Gastroesophageal sphincter (tissue), 4 donors: ENCODE measurements around the gene FBXO44. TPM values are rescaled to one million over a fixed set of nuclear protein-coding genes. Genes with fewer than 3 reads are reported as not detected.

Source experiments
- ATAC-seq: fragments of 150-250 bp; one replicate; pipeline ENCODE4 v1.9.1; 2016; ENCODE audit warnings: mild to moderate bottlenecking, moderate library complexity
- H3K27ac ChIP-seq, 4 donors: fragments of 200-600 bp; sonication (generic) in 3 of 4; 1 replicate in 3 of 4; 2 replicates in 1 of 4; pipeline ENCODE4 v1.5.1; 2016 to 2019
- H3K27me3 ChIP-seq: fragments of 200-600 bp; sonication (generic); one replicate; pipeline ENCODE4 v1.5.1; 2019
- H3K36me3 ChIP-seq, 2 donors: fragments of 200-600 bp; sonication (generic); one replicate each; pipeline ENCODE4 v1.5.1; 2019; ENCODE audit warnings: control low read depth in 1 of 2
- H3K4me1 ChIP-seq, 3 donors: fragments of 200-600 bp; sonication (generic); 1 replicate in 2 of 3; 2 replicates in 1 of 3; pipeline ENCODE4 v1.5.1; 2016 to 2019; ENCODE audit warnings: control low read depth in 2 of 3
- H3K4me3 ChIP-seq, 2 donors: fragments of 200-600 bp; sonication (generic); one replicate each; pipeline ENCODE4 v1.5.1; 2019; ENCODE audit warnings: mild to moderate bottlenecking in 1 of 2, moderate library complexity in 1 of 2
- H3K9me3 ChIP-seq, 3 donors: fragments of 200-600 bp; sonication (generic); one replicate each; pipeline ENCODE4 v1.5.1; 2017 to 2019; ENCODE audit warnings: control low read depth in 2 of 3
- EP300 ChIP-seq: sonication (generic); formaldehyde crosslinking; IDR thresholded peaks from one replicate; pipeline ENCODE4 v1.6.1; 2017; ENCODE audit warnings: antibody characterized with exemption, mild to moderate bottlenecking
- POLR2A ChIP-seq, 2 donors: fragments of 450-650 bp; IDR thresholded peaks; one replicate each; pipeline ENCODE4 v1.6.1; 2017; ENCODE audit warnings: antibody characterized with exemption in 2 of 2, mild to moderate bottlenecking in 2 of 2, moderate library complexity in 1 of 2
- POLR2AphosphoS5 ChIP-seq: sonication (generic); formaldehyde crosslinking; IDR thresholded peaks from one replicate; pipeline ENCODE4 v1.6.1; 2017; ENCODE audit warnings: antibody characterized with exemption
- WGBS, 2 donors: methylation state at CpG; one replicate each; pipeline ENCODE4 v1.1.5; 2018; ENCODE audit warnings: low coverage in 1 of 2; 5-methylcytosine and 5-hydroxymethylcytosine counted together
- total RNA-seq, 4 donors: library from RNA; depleted of rRNA; stranded (reverse); fragments of >200 nt; gene quantifications; one replicate each; pipeline ENCODE4 v1.1.0, GENCODE V29; 2016
- TF ChIP-seq, protein P1 (sequence below), 4 experiments: fragments of 200-600 bp in 2 of 4; fragments of 450-650 bp in 2 of 4; sonication (generic) in 1 of 4; IDR thresholded peaks; one replicate each; pipeline ENCODE4 v1.5.1; 2017 to 2019; ENCODE audit warnings: antibody characterized with exemption in 4 of 4, mild to moderate bottlenecking in 2 of 4, moderate library complexity in 2 of 4

FBXO44 gene
- total RNA-seq, 4 donors from 2014 or later, result 10.5 to 22.9 (median 17.2) TPM

DNA sequence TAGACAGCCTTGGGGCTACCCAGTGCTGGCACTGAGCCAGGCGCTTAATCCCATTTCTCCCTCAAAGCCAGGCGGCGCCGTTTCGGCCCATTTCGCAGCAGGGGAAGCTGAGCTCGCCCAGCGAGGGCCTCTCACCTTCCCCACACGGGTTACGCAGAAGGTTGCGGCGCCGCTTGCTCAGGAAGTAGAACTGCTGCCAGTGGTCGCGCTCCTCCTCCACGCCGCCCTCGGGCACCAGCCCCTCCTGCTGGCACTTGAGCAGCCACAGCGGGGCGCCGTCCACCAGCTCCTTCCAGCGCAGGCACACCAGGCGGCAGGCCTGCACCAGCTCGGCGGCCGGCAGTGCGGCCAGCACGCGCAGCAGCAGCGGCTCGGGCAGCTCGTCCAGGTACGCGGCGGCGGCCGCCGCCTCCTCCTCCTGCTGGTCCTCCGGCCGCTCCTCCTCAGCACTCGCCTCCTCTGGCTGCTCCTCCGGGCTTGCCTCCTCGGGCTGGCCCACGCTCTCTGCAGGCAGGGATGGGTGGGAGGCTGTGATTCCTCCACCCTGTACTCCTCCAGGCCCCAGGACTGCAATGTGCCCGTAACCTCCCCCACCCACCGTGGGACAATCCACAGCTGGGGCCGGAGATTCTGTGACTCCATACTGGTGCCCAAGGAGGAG is 4.2 kb upstream of the FBXO44 start:
- 10% methylated on average over 4 of the region's 47 CpGs; no CpG with 5 or more reads in 1 of the 2 donors for WGBS, 2 donors
- Histone ChIP-seq H3K27me3 (peaks cover 47% of the 10 kb centered on the region), H3K4me1 (peaks cover 3 to 55% (median 21%) of the 10 kb centered on the region in 3 donors), H3K9me3 (no peaks in the 10 kb centered on the region), H3K4me3 (peak overlapping the region in 1 of 2 donors; percentile 22), H3K27ac (no peak overlapping the region), H3K36me3 (no peaks in the 10 kb centered on the region)
- TF ChIP-seq EP300 (no peak), POLR2A (IDR thresholded peaks at IDR 0.05) (no peak), POLR2AphosphoS5 (peak; percentile 17)
- TF ChIP-seq, protein P1, sequence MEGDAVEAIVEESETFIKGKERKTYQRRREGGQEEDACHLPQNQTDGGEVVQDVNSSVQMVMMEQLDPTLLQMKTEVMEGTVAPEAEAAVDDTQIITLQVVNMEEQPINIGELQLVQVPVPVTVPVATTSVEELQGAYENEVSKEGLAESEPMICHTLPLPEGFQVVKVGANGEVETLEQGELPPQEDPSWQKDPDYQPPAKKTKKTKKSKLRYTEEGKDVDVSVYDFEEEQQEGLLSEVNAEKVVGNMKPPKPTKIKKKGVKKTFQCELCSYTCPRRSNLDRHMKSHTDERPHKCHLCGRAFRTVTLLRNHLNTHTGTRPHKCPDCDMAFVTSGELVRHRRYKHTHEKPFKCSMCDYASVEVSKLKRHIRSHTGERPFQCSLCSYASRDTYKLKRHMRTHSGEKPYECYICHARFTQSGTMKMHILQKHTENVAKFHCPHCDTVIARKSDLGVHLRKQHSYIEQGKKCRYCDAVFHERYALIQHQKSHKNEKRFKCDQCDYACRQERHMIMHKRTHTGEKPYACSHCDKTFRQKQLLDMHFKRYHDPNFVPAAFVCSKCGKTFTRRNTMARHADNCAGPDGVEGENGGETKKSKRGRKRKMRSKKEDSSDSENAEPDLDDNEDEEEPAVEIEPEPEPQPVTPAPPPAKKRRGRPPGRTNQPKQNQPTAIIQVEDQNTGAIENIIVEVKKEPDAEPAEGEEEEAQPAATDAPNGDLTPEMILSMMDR (IDR thresholded peaks at IDR 0.05), result peak in 3 of 4 experiments; percentile 78 to 91 (median 87)
- ATAC-seq, result peak; percentile 61

DNA sequence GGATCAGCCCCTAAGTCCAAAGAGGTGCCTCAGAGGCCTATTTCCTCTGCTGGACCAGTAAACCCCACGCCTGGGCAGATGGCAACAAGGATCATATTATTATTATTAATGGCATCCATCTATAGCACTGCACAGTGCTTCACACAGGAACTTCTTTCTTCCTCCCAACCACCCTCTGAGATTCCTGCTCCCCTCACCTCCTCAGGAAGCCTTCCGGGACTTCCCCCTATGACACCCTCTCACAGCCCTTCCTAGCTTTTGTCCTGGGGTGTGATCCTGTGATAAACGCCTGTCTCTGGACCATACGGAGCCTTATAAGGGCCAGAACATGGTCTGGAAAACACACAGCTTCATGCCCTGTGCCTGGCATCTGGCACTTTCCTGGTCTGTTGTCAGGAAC is 3.7 kb upstream of the FBXO44 start:
- ATAC-seq, result no peak
- 93 to 100% methylated on average over 1 to 2 of the region's 4 CpGs for WGBS, 2 donors
- TF ChIP-seq POLR2AphosphoS5 (no peak), EP300 (no peak), POLR2A (IDR thresholded peaks at IDR 0.05) (no peak)
- TF ChIP-seq, protein P1 (IDR thresholded peaks at IDR 0.05), result no peak
- peaks cover 0 to 1% of the 10 kb centered on the region in 2 donors for H3K36me3 ChIP-seq
- H3K4me1 ChIP-seq, result peaks cover 5 to 61% (median 26%) of the 10 kb centered on the region in 3 donors
- no peak overlapping the region for H3K27ac ChIP-seq
- H3K4me3 ChIP-seq, result no peak overlapping the region
- H3K9me3 ChIP-seq, result no peaks in the 10 kb centered on the region
- peaks cover 44% of the 10 kb centered on the region for H3K27me3 ChIP-seq

DNA sequence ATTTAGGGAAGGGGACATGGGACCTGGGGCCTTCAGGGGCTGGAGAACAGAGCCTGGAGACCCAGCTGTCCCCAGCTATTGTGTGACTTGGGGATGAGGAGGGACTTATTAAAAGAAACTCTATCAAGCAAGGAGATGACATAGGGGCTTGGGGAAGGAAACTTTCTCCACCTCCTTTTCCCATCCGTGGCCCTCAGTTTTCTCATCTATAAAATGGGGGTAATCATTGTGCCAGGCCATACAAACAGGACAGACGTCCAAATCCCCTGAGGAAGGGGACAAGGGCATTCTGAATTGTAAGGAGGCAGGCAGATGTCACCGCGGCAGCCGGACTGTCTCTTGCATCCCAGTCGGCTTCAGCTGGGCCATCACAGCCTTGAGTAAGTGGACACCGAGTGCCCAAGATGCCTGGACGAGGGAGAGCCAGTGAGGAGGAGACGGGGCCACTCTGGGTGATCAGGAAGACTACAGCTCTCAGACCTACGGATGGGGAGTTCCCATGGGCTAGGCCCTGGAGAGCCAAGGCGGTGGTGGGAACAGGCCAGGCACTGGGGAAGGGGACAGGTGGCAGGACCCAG is 2.4 kb upstream of the FBXO44 start:
- Histone ChIP-seq H3K27ac (no peak overlapping the region), H3K4me1 (peaks cover 5 to 62% (median 26%) of the 10 kb centered on the region in 3 donors), H3K27me3 (peaks cover 33% of the 10 kb centered on the region), H3K9me3 (no peaks in the 10 kb centered on the region), H3K36me3 (peaks cover 0 to 14% of the 10 kb centered on the region in 2 donors), H3K4me3 (no peak overlapping the region)
- ATAC-seq, result no peak
- TF ChIP-seq EP300 (no peak), POLR2AphosphoS5 (no peak), POLR2A (IDR thresholded peaks at IDR 0.05) (no peak)
- TF ChIP-seq, protein P1 (IDR thresholded peaks at IDR 0.05), result no peak
- WGBS, 2 donors, result 65 to 82% methylated on average over 2 to 6 of the region's 11 CpGs

DNA sequence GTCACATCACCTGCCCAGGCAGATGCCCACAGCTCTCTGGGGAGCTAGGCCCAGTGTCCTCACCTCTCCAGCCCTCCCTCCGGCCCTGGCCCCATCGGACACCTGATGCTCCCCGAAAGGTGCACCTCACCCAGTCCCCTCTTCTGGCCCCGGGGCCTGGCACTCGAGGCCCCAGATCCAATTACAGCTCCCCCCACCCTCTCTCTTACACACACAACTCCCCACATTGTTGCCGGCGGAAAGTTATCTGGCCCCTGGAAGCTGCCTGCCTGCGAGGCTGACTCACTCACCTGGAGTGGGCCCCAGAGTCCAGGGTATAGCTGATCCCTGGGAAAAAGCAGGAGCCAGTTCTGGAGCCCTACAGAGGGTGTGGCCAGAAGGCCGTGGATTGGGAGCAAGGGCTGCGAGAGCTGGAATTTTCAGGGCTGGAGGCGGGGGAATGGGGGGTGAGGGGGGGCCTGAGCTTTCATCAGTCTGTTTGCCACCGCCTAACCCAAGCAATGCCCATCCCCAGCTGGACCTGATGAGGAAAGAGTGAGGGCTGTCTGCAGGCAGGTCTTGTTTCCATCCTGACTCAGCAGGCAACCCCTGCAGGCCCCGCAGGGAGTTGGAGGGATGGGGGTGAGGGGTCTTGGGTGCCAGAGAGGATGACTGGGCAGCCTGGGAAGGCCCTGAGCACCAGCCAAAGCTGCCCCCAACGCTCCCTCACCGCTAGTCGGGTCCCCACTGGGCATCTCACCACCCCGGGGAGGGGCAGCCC is 1.4 kb upstream of the FBXO44 start:
- ATAC-seq, result no peak
- peak overlapping the region in 3 of 4 donors; percentile 70 to 84 (median 74) for H3K27ac ChIP-seq
- TF ChIP-seq EP300 (no peak), POLR2AphosphoS5 (no peak), POLR2A (IDR thresholded peaks at IDR 0.05) (no peak)
- TF ChIP-seq, protein P1 (IDR thresholded peaks at IDR 0.05), result no peak
- 72 to 74% methylated on average over 4 to 5 of the region's 17 CpGs for WGBS, 2 donors
- H3K27me3 ChIP-seq, result peaks cover 27% of the 10 kb centered on the region
- H3K9me3 ChIP-seq, result no peaks in the 10 kb centered on the region
- peaks cover 5 to 54% (median 23%) of the 10 kb centered on the region in 3 donors for H3K4me1 ChIP-seq
- peaks cover 0 to 21% of the 10 kb centered on the region in 2 donors for H3K36me3 ChIP-seq
- H3K4me3 ChIP-seq, result peak overlapping the region in 1 of 2 donors; percentile 89
